ENCODE results near the gene RGS4.

The RGS4 gene

GRCh38 chr1:163104385-163105099 is 35.4 kb downstream of the RGS4 start:
- no peak for DNase-seq

- no peak for DNase-seq
Observed at GRCh38 chr1:163106364-163106987, 37.3 kb downstream of the RGS4 start.

GRCh38 chr1:163107655-163108054 is 38.5 kb downstream of the RGS4 start:
- DNase-seq, result no peak

- no peak for DNase-seq
Observed at GRCh38 chr1:163115887-163116286, 46.7 kb downstream of the RGS4 start.

- DNase-seq, result no peak
Observed at GRCh38 chr1:163119707-163120106, 50.5 kb downstream of the RGS4 start.

- no peak for DNase-seq
Observed at GRCh38 chr1:163120372-163120771, 51.2 kb downstream of the RGS4 start.

GRCh38 chr1:163124812-163125211 is 55.7 kb downstream of the RGS4 start:
- no peak for DNase-seq

All from NCI-H1417 (cell line).